ENCODE data around the gene EIF4B. TPM values are rescaled to one million over a fixed set of nuclear protein-coding genes. Genes with fewer than 3 reads are reported as not detected.

The EIF4B gene
- total RNA-seq, 1 experiment from 2014 or later: 809 TPM

DNA sequence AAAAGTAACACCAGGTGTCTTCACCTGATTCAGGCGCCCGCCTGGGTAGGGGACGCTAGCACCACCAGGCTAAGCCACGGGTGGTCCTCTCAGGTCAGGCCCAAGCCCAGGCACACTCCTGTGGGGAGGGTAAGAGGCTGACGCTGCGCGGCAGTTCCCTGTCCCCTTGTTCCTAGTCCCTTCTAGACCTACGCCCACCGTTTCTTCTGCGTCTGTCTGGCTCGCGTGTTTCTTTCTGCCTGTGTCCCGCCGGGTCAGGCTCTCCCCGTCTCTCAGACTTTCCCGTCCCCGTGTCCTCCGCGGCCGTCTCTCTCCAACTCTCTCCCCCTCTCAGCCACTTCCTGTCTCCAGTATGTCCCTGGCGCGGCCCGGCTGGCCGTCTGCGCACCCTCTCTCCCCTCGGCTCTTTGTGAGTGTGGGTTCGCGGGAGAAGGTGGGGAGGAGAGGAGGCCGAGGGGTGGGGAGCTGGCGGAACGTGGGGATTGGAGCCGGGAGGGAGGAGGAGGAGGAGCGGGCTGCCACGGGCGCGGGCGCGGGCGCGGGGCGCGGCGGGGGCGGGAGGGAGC is 40.5 kb downstream of the EIF4B start:
- ChIA-PET POLR2A (interaction anchor here (0.7 to 3.0 kb wide), 6 partner anchors 8 to 395 kb away, joined by 3 to 14 read pairs (median 6); partner anchors contain the start of genes CSAD, EIF4B, PRR13 and SPRYD3), RAD21 (ENCODE audit: low non-redundant PET in 1 of 2, low total read pairs in 2 of 2, uncharacterized antibody in 2 of 2, unreplicated experiment in 2 of 2) (interaction anchor here in 1 of 2 experiments (1.0 kb wide), 1 partner anchor 52 kb away, joined by 3 read pairs; no protein-coding TSS in a partner anchor), CTCF (interaction anchor here (0.8 to 2.8 kb wide), 8 partner anchors 9 to 167 kb away, joined by 3 to 20 read pairs (median 4); partner anchors contain the start of gene EIF4B)
- TF ChIP-seq POLR2AphosphoS5 (IDR thresholded peaks at IDR 0.05; ENCODE audit: low read depth, low read length) (peak; percentile 72), POLR2A (IDR thresholded peaks at IDR 0.05; ENCODE audit: borderline replicate concordance, extremely low read depth, insufficient read depth, insufficient read length) (peak; percentile 34)
- TF ChIP-seq, protein P1, sequence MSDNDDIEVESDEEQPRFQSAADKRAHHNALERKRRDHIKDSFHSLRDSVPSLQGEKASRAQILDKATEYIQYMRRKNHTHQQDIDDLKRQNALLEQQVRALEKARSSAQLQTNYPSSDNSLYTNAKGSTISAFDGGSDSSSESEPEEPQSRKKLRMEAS (IDR thresholded peaks at IDR 0.05): no peak
- Histone ChIP-seq H3K4me2 (ENCODE audit: low read length) (peak overlapping the region; percentile 90), H3K4me1 (ENCODE audit: control insufficient read depth in 1 of 2, insufficient read depth in 2 of 2, low read length in 2 of 2) (peaks cover 59 to 83% of the 10 kb centered on the region in 2 experiments), H3K79me2 (ENCODE audit: insufficient read depth, low read length) (peaks cover 17% of the 10 kb centered on the region; the same call in 1 of the 2 replicates), H3K27me3 (ENCODE audit: insufficient read depth, low read length) (no peaks in the 10 kb centered on the region), H3K27ac (ENCODE audit: low read depth, low read length) (peak overlapping the region; percentile 97), H3K9me3 (ENCODE audit: control insufficient read depth in 1 of 2, insufficient read depth in 1 of 2, low read depth in 1 of 2, low read length in 2 of 2) (no peaks in the 10 kb centered on the region), H4K20me1 (ENCODE audit: insufficient read depth) (no peaks in the 10 kb centered on the region), H3K4me3 (replicated peaks in 1 of 2; ENCODE audit: low read depth in 1 of 2, low read length in 2 of 2) (peak overlapping the region; percentile 81 to 83), H2AFZ (ENCODE audit: low read depth, low read length, poor library complexity, severe bottlenecking) (no peak overlapping the region), H3K9me2 (ENCODE audit: insufficient read depth) (no peaks in the 10 kb centered on the region), H3K36me3 (ENCODE audit: control insufficient read depth in 1 of 2, insufficient read depth in 2 of 2, low read length in 2 of 2) (no peaks in the 10 kb centered on the region), H3K9ac (ENCODE audit: low read length) (peak overlapping the region; percentile 93)
- intact Hi-C loops (cut with micrococcal nuclease): loop anchor here (5.0 kb wide), 2 partner anchors 39 to 321 kb away; partner anchors contain the start of gene EIF4B
- no peak for DNase-seq (ENCODE audit: low read depth, low spot score)
- ATAC-seq: peak; percentile 43
- TSS peak; percentile 40 for BruUV-seq (replicated peaks)

DNA sequence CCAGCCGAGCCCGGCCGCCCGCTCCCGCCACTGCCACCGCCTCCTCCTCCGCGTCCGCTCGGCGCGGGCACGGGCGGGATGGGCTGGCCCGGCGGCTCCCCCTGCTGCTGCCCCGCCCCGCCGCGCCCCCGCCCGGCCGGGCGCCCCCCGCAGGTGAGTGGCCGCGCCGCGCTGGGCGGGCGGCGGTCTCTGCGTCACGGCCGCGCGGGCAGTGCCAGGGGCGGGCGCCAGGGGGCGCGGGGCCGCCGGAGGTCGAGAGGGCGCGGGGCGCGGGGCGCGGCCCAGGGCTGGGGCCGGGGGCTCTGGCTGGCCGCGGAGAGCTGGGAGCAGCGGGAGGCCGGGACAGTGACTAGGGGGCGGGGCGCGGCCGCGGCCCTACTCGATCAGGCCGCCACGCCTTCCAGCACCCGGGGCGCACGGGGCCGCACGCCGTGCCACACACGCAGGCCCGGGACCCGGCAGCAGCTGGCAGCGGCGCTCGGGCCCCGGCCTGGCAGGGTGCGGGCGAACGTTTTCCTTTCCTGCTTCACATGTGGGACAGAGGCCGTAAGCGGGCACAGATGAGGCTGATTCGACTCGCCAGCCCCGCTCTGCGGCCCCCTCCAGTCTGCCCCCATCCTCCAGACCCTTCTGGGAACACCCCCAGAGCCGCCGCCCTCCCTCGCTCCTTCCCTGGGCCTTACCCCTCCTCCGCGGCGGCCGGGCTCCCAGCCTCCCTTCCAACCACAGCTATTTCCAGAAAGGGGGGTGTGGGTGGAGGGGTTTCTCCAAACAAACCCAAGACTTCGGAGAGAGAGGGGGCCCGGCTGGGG is 41.2 kb downstream of the EIF4B start:
- CTCF ChIA-PET: interaction anchor here (0.7 to 2.8 kb wide), 16 partner anchors 9 to 903 kb away, joined by 3 to 20 read pairs (median 4); partner anchors contain the start of genes CSAD, EIF4B and ZNF740
- POLR2A ChIA-PET: interaction anchor here (0.7 to 2.3 kb wide), 10 partner anchors 8 to 394 kb away, joined by 3 to 12 read pairs (median 4); partner anchors contain the start of genes CSAD, EIF4B, IGFBP6 and PRR13
- peak; percentile 24 for TF ChIP-seq POLR2A (IDR thresholded peaks at IDR 0.05; ENCODE audit: borderline replicate concordance, extremely low read depth, insufficient read depth, insufficient read length)
- peak; percentile 73 for TF ChIP-seq ZFX (IDR thresholded peaks at IDR 0.05)
- no peak for TF ChIP-seq CEBPB (IDR thresholded peaks at IDR 0.05; ENCODE audit: low read depth)
- TF ChIP-seq POLR2AphosphoS5 (IDR thresholded peaks at IDR 0.05; ENCODE audit: low read depth, low read length): peak; percentile 60
- H3K9ac ChIP-seq (ENCODE audit: low read length): peak overlapping the region; percentile 93
- no peak for DNase-seq (ENCODE audit: low read depth, low spot score)
- H2AFZ ChIP-seq (ENCODE audit: low read depth, low read length, poor library complexity, severe bottlenecking): no peak overlapping the region
- ATAC-seq: peak; percentile 60
- BruUV-seq (replicated peaks): no TSS peak
- H3K27me3 ChIP-seq (ENCODE audit: insufficient read depth, low read length): no peaks in the 10 kb centered on the region
- H3K9me2 ChIP-seq (ENCODE audit: insufficient read depth): no peaks in the 10 kb centered on the region
- H3K9me3 ChIP-seq (ENCODE audit: control insufficient read depth in 1 of 2, insufficient read depth in 1 of 2, low read depth in 1 of 2, low read length in 2 of 2): no peaks in the 10 kb centered on the region
- RAD21 ChIA-PET (ENCODE audit: low non-redundant PET in 1 of 2, low total read pairs in 2 of 2, uncharacterized antibody in 2 of 2, unreplicated experiment in 2 of 2): interaction anchor here (0.9 to 2.1 kb wide), 3 partner anchors 14 to 66 kb away, joined by 3 to 7 read pairs (median 5); no protein-coding TSS in a partner anchor
- intact Hi-C loops (cut with micrococcal nuclease): loop anchor here (5.0 kb wide), 2 partner anchors 40 to 320 kb away; partner anchors contain the start of gene EIF4B
- peaks cover 23% of the 10 kb centered on the region; the same call in 1 of the 2 replicates for H3K79me2 ChIP-seq (ENCODE audit: insufficient read depth, low read length)
- H3K36me3 ChIP-seq (ENCODE audit: control insufficient read depth in 1 of 2, insufficient read depth in 2 of 2, low read length in 2 of 2): no peaks in the 10 kb centered on the region
- H3K4me1 ChIP-seq (ENCODE audit: control insufficient read depth in 1 of 2, insufficient read depth in 2 of 2, low read length in 2 of 2): peaks cover 66 to 89% of the 10 kb centered on the region in 2 experiments
- H3K4me3 ChIP-seq (replicated peaks in 1 of 2; ENCODE audit: low read depth in 1 of 2, low read length in 2 of 2): peak overlapping the region; percentile 81 to 83
- peak overlapping the region; percentile 97 for H3K4me2 ChIP-seq (ENCODE audit: low read length)
- peak overlapping the region; percentile 97 for H3K27ac ChIP-seq (ENCODE audit: low read depth, low read length)
- no peaks in the 10 kb centered on the region for H4K20me1 ChIP-seq (ENCODE audit: insufficient read depth)

All from HCT116 (cell line).